NT2/D1 (cell line): ENCODE results near the gene CACNA2D4.

Experiments used
- SUZ12 ChIP-seq: IDR thresholded peaks from 2 replicates; pipeline ENCODE4 v1.6.1; 2011; ENCODE audit not compliant: insufficient read length, insufficient read depth; ENCODE audit errors: extremely low read depth
- YY1 ChIP-seq: IDR thresholded peaks from 2 replicates; pipeline ENCODE4 v1.6.1; 2011; ENCODE audit not compliant: insufficient read length, insufficient read depth

GRCh38 chr12:1839464-1839863 lies 79.0 kb downstream of the CACNA2D4 start:
- TF ChIP-seq YY1 (no peak), SUZ12 (no peak)
